GM23338 (cell line): Measurements from ENCODE around the gene NID1. TPM values are rescaled to one million over a fixed set of nuclear protein-coding genes. Genes with fewer than 3 reads are reported as not detected.

Experiments
- ATAC-seq: fragments of 200-7000 bp; cut with Tn5 transposase; 3 replicates; pipeline ENCODE4 v1.9.1; 2020
- DNase-seq: peaks from one replicate; pipeline ENCODE4 v3.0.0-alpha.2; 2015; ENCODE audit warnings: low spot score
- H2AFZ ChIP-seq: fragments of 200-600 bp; sonication (generic); 2 replicates; pipeline ENCODE4 v1.8.0; 2016; ENCODE audit warnings: antibody characterized with exemption, mild to moderate bottlenecking, moderate library complexity
- H3F3A ChIP-seq: fragments of 200-600 bp; sonication (generic); replicated peaks from 2 replicates; pipeline ENCODE4 v1.8.0; 2017; ENCODE audit warnings: antibody characterized with exemption, mixed run types, low read depth
- H3K27ac ChIP-seq: fragments of 200-600 bp; sonication (generic); 2 replicates; pipeline ENCODE4 v1.6.1; 2016; ENCODE audit warnings: low read depth
- H3K27me3 ChIP-seq: fragments of 200-600 bp; sonication (generic); 2 replicates; pipeline ENCODE4 v1.8.0; 2016; ENCODE audit warnings: mild to moderate bottlenecking, mixed run types, moderate library complexity; ENCODE audit not compliant: insufficient read depth
- H3K36me3 ChIP-seq: fragments of 200-600 bp; sonication (generic); 2 replicates; pipeline ENCODE4 v1.8.0; 2016; ENCODE audit warnings: mild to moderate bottlenecking; ENCODE audit not compliant: insufficient read depth
- H3K4me1 ChIP-seq: fragments of 200-600 bp; sonication (generic); 2 replicates; pipeline ENCODE4 v1.8.0; 2016; ENCODE audit warnings: mild to moderate bottlenecking, moderate library complexity; ENCODE audit not compliant: insufficient read depth
- H3K4me2 ChIP-seq: fragments of 200-600 bp; sonication (generic); 2 replicates; pipeline ENCODE4 v1.7.1; 2017; ENCODE audit warnings: mixed run types
- H3K4me3 ChIP-seq: fragments of 200-600 bp; sonication (generic); 2 replicates; pipeline ENCODE4 v1.6.1; 2016; ENCODE audit warnings: mixed run types
- H3K79me2 ChIP-seq: fragments of 200-600 bp; sonication (generic); replicated peaks from 2 replicates; pipeline ENCODE4 v1.8.0; 2017; ENCODE audit warnings: mild to moderate bottlenecking; ENCODE audit not compliant: insufficient read depth
- H3K9me2 ChIP-seq: fragments of 200-600 bp; sonication (generic); 2 replicates; pipeline ENCODE4 v1.8.0; 2017; ENCODE audit not compliant: insufficient read depth
- H4K20me1 ChIP-seq: fragments of 200-600 bp; sonication (generic); replicated peaks from 2 replicates; pipeline ENCODE4 v1.8.0; 2017; ENCODE audit warnings: mild to moderate bottlenecking; ENCODE audit not compliant: insufficient read depth
- H3K27ac Mint-ChIP-seq: 2 replicates; pipeline ENCODE4 v1.8.0; 2020; ENCODE audit warnings: inconsistent platforms, mild to moderate bottlenecking, moderate library complexity, mixed read lengths
- H3K27me3 Mint-ChIP-seq: 3 replicates; pipeline ENCODE4 v1.8.0; 2022; ENCODE audit warnings: low read depth, mild to moderate bottlenecking, moderate library complexity, mixed read lengths, inconsistent platforms; ENCODE audit not compliant: insufficient read depth, poor library complexity
- H3K36me3 Mint-ChIP-seq: 3 replicates; pipeline ENCODE4 v1.8.0; 2021; ENCODE audit warnings: low read depth, mild to moderate bottlenecking, inconsistent platforms, moderate library complexity, mixed read lengths
- H3K4me1 Mint-ChIP-seq: 3 replicates; pipeline ENCODE4 v1.8.0; 2020; ENCODE audit warnings: mild to moderate bottlenecking, inconsistent platforms, mixed read lengths
- H3K4me3 Mint-ChIP-seq: 3 replicates; pipeline ENCODE4 v1.8.0; 2021; ENCODE audit warnings: moderate library complexity, mild to moderate bottlenecking, inconsistent platforms, mixed read lengths
- H3K9me3 Mint-ChIP-seq: 3 replicates; pipeline ENCODE4 v1.8.0; 2020; ENCODE audit warnings: moderate library complexity, mild to moderate bottlenecking, inconsistent platforms, mixed read lengths
- CREB1 ChIP-seq: fragments of 250-450 bp; sonication (Bioruptor Pico); IDR thresholded peaks from 2 replicates; pipeline ENCODE4 v1.5.0; 2020; ENCODE audit warnings: low read depth, mild to moderate bottlenecking, moderate library complexity
- NANOG ChIP-seq: IDR thresholded peaks from 2 replicates; pipeline ENCODE4 v1.6.1; 2016; ENCODE audit warnings: antibody characterized with exemption, borderline replicate concordance
- STAT1 ChIP-seq: IDR thresholded peaks from one replicate; pipeline ENCODE4 v1.6.1; 2016; ENCODE audit warnings: antibody characterized with exemption; ENCODE audit not compliant: unreplicated experiment
- ZNF114 ChIP-seq: fragments of 250-450 bp; sonication (Bioruptor Pico); IDR thresholded peaks from 2 replicates; pipeline ENCODE4 v1.5.0; 2020; ENCODE audit warnings: mild to moderate bottlenecking, moderate library complexity
- ZNF331 ChIP-seq: fragments of 250-450 bp; sonication (Bioruptor Pico); IDR thresholded peaks from 2 replicates; pipeline ENCODE4 v1.5.0; 2020; ENCODE audit warnings: low read depth, mild to moderate bottlenecking, moderate library complexity
- polyA plus RNA-seq: library from polyadenylated mRNA; unstranded; fragments of >200 nt; fragmentation: Nextera tagmentation; extraction: Ambion mirVana; gene quantifications from 2 replicates; pipeline ENCODE4 v1.2.1, GENCODE V29; 2016
- total RNA-seq: library from RNA; depleted of rRNA; stranded (reverse); fragments of >200 nt; shearing (Covaris generic); gene quantifications from 2 replicates; pipeline ENCODE4 v1.2.3, GENCODE V29; 2014
- TF ChIP-seq, protein P1 (sequence below): IDR thresholded peaks from 2 replicates; pipeline ENCODE4 v1.6.1; 2016; ENCODE audit warnings: antibody characterized with exemption
- TF ChIP-seq, protein P2 (sequence below), 2 experiments: fragments of 200-600 bp in 1 of 2; sonication (generic) in 1 of 2; conservative IDR thresholded peaks; 2 replicates each; pipeline versions ENCODE4 v1.5.1 to v1.6.1; 2016 to 2017; ENCODE audit warnings: antibody characterized with exemption in 2 of 2, low read depth in 2 of 2, mild to moderate bottlenecking in 2 of 2, moderate library complexity in 1 of 2
- TF ChIP-seq, protein P3 (sequence below): IDR thresholded peaks from one replicate; pipeline ENCODE4 v1.6.1; 2018; ENCODE audit warnings: antibody characterized with exemption; ENCODE audit not compliant: unreplicated experiment

Gene NID1
- total and polyA plus RNA-seq, 2 experiments from 2014 or later = 7.1 to 32.5 TPM

- Histone ChIP-seq H3K4me2 (no peak overlapping the region), H3K27me3 (peaks cover 15% of the 10 kb centered on the region), H4K20me1 (peaks cover 14% of the 10 kb centered on the region), H3K27ac (no peak overlapping the region), H3F3A (no peaks in the 10 kb centered on the region), H3K4me3 (no peak overlapping the region), H3K79me2 (no peaks in the 10 kb centered on the region), H2AFZ (no peak overlapping the region), H3K9me2 (no peaks in the 10 kb centered on the region), H3K4me1 (no peaks in the 10 kb centered on the region), H3K36me3 (no peaks in the 10 kb centered on the region)
- ATAC-seq (no peak), DNase-seq (no peak)
- TF ChIP-seq, protein P1, sequence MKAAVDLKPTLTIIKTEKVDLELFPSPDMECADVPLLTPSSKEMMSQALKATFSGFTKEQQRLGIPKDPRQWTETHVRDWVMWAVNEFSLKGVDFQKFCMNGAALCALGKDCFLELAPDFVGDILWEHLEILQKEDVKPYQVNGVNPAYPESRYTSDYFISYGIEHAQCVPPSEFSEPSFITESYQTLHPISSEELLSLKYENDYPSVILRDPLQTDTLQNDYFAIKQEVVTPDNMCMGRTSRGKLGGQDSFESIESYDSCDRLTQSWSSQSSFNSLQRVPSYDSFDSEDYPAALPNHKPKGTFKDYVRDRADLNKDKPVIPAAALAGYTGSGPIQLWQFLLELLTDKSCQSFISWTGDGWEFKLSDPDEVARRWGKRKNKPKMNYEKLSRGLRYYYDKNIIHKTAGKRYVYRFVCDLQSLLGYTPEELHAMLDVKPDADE = no peak
- TF ChIP-seq, protein P2, sequence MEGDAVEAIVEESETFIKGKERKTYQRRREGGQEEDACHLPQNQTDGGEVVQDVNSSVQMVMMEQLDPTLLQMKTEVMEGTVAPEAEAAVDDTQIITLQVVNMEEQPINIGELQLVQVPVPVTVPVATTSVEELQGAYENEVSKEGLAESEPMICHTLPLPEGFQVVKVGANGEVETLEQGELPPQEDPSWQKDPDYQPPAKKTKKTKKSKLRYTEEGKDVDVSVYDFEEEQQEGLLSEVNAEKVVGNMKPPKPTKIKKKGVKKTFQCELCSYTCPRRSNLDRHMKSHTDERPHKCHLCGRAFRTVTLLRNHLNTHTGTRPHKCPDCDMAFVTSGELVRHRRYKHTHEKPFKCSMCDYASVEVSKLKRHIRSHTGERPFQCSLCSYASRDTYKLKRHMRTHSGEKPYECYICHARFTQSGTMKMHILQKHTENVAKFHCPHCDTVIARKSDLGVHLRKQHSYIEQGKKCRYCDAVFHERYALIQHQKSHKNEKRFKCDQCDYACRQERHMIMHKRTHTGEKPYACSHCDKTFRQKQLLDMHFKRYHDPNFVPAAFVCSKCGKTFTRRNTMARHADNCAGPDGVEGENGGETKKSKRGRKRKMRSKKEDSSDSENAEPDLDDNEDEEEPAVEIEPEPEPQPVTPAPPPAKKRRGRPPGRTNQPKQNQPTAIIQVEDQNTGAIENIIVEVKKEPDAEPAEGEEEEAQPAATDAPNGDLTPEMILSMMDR (conservative IDR thresholded peaks at IDR 0.05; ENCODE audit: low read depth in 2 of 2) = no peak
- peaks cover 8% of the 10 kb centered on the region for H3K27me3 Mint-ChIP-seq
- no peak overlapping the region for H3K4me3 Mint-ChIP-seq
- H3K4me1 Mint-ChIP-seq = peaks cover 10% of the 10 kb centered on the region
- H3K9me3 Mint-ChIP-seq = no peaks in the 10 kb centered on the region; the same call in 2 of the 3 replicates
- no peak overlapping the region for H3K27ac Mint-ChIP-seq
- H3K36me3 Mint-ChIP-seq = peaks cover 2% of the 10 kb centered on the region; the same call in 2 of the 3 replicates
Measured at GRCh38 chr1:236059011-236059410, 5.9 kb downstream of the NID1 start.

GRCh38 chr1:236058141-236058934 is 6.6 kb downstream of the NID1 start:
- Mint-ChIP-seq H3K4me1 (peaks cover 8% of the 10 kb centered on the region), H3K36me3 (no peaks in the 10 kb centered on the region), H3K9me3 (peaks cover 4% of the 10 kb centered on the region; the same call in 1 of the 3 replicates), H3K27ac (peak overlapping the region; percentile 39; the same call in 1 of the 2 replicates), H3K4me3 (no peak overlapping the region), H3K27me3 (peaks cover 2% of the 10 kb centered on the region)
- no peak overlapping the region for H2AFZ ChIP-seq
- DNase-seq (no peak), ATAC-seq (peak; percentile 31; the same call in 1 of the 3 replicates)
- no peaks in the 10 kb centered on the region for H3K36me3 ChIP-seq
- no peaks in the 10 kb centered on the region for H3K9me2 ChIP-seq
- no peaks in the 10 kb centered on the region for H3K79me2 ChIP-seq
- peaks cover 9% of the 10 kb centered on the region for H3K27me3 ChIP-seq
- no peaks in the 10 kb centered on the region for H3K4me1 ChIP-seq
- no peak overlapping the region for H3K4me3 ChIP-seq
- no peaks in the 10 kb centered on the region for H3F3A ChIP-seq
- peaks cover 14% of the 10 kb centered on the region for H4K20me1 ChIP-seq
- H3K4me2 ChIP-seq = no peak overlapping the region
- H3K27ac ChIP-seq = no peak overlapping the region
- TF ChIP-seq STAT1 (no peak), ZNF331 (CRISPR knock-in tag) (no peak), ZNF114 (CRISPR knock-in tag) (no peak), CREB1 (CRISPR knock-in tag) (no peak), NANOG (no peak)
- TF ChIP-seq, protein P2 (conservative IDR thresholded peaks at IDR 0.05; ENCODE audit: low read depth in 2 of 2) = no peak
- TF ChIP-seq, protein P1 = no peak
- TF ChIP-seq, protein P3, sequence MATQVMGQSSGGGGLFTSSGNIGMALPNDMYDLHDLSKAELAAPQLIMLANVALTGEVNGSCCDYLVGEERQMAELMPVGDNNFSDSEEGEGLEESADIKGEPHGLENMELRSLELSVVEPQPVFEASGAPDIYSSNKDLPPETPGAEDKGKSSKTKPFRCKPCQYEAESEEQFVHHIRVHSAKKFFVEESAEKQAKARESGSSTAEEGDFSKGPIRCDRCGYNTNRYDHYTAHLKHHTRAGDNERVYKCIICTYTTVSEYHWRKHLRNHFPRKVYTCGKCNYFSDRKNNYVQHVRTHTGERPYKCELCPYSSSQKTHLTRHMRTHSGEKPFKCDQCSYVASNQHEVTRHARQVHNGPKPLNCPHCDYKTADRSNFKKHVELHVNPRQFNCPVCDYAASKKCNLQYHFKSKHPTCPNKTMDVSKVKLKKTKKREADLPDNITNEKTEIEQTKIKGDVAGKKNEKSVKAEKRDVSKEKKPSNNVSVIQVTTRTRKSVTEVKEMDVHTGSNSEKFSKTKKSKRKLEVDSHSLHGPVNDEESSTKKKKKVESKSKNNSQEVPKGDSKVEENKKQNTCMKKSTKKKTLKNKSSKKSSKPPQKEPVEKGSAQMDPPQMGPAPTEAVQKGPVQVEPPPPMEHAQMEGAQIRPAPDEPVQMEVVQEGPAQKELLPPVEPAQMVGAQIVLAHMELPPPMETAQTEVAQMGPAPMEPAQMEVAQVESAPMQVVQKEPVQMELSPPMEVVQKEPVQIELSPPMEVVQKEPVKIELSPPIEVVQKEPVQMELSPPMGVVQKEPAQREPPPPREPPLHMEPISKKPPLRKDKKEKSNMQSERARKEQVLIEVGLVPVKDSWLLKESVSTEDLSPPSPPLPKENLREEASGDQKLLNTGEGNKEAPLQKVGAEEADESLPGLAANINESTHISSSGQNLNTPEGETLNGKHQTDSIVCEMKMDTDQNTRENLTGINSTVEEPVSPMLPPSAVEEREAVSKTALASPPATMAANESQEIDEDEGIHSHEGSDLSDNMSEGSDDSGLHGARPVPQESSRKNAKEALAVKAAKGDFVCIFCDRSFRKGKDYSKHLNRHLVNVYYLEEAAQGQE = no peak
